HG02610 (cell line): ENCODE measurements around the gene C20orf202.
"Not testable (repeated sequence)": the region's sequence is repeated elsewhere in the genome, so short reads cannot be mapped to it uniquely, and the experiment has no call there.

Source experiments
- ATAC-seq: cut with Tn5 transposase; IDR thresholded peaks from one replicate; pipeline ENCODE4 v1.9.1; 2021; ENCODE audit warnings: mild to moderate bottlenecking, moderate library complexity; ENCODE audit not compliant: unreplicated experiment

The C20orf202 gene

DNA sequence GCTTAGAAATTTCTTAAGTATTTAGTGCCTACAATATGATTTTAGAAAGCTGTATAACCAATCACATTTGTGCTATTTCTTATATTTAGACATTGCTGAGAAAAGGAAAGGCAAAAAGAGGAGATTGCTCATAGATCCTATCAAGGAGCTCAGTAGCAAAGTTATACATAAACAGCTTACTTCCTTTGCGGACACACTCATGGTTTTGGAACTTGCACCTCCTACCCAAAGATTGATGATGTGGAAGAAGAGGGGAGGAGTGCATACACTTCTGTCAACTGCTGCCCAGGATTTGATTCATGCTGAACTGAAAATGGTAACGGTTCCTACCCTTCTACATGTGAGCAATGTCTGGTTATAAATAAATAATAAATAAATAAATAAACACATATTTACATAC, 39.3 kb downstream of the C20orf202 start:
- ATAC-seq: no peak

DNA sequence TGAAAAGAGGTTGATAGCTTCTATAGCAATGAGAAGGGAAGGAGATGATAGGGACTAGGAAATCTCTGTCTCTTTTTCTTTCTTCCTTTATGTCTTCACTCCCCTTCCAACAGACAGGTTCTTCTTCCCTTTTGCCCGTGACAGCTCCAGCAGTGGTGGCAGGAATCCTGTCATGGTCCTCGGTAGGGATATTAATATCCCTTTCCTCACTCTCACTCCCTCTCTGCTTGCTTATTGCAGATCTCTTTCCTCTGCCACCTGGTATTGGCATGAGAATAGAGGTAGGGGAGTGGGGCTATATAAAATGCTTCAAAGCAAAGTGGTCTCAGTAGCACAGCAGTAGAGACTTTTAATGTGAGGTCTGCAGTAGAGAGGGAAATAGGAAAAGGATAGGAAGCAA, 42.3 kb downstream of the C20orf202 start:
- no peak for ATAC-seq

DNA sequence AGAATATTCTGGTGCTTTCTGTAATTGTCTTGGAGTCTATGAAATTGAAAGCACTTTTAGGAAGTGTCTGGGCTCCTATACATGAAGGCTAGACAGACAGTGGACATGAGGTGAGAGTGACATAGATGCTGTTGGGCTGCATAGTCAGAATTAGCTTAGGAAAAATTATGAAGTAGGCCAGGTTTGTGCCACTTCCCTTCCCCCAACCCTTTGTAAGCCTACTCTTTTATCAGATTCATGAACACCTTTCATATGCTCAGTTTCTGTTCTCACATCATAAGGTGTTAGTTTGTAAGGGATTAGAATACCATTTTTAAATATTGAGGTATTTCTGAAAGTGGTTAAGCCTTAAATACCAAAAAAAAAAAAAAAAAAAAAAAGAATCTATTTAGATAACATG, 44.4 kb downstream of the C20orf202 start:
- no peak for ATAC-seq

DNA sequence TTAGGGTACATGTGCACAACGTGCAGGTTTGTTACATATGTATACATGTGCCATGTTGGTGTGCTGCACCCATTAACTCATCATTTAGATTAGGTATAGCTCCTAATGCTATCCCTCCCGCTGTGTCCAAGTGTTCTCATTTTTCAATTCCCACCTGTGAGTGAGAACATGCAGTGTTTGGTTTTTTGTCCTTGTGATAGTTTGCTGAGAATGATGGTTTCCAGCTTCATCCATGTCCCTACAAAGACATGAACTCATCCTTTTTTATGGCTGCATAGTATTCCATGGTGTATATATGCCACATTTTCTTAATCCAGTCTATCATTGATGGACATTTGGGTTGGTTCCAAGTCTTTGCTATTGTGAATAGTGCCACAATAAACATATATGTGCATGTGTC, 47.0 kb downstream of the C20orf202 start:
- not testable (repeated sequence) for ATAC-seq

DNA sequence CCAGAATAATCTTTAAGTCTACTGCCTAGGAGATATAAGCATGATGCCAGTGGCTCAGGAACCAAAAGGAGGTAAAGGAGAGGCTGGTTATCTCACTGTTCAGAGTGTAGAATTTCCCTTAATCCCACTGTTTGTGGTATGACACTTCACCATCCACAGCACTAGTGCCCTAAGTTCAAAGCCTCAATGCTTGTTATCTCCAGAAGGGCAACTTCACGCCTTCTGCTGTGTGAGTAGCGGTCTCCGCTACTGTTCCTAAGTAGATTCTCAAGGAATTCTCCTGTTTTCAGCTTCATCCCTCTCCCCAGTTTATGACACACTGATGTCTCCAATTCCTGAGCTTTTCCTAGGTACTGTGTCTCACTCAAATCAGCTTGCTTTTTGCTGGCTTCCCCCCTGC, 49.2 kb downstream of the C20orf202 start:
- ATAC-seq: no peak

DNA sequence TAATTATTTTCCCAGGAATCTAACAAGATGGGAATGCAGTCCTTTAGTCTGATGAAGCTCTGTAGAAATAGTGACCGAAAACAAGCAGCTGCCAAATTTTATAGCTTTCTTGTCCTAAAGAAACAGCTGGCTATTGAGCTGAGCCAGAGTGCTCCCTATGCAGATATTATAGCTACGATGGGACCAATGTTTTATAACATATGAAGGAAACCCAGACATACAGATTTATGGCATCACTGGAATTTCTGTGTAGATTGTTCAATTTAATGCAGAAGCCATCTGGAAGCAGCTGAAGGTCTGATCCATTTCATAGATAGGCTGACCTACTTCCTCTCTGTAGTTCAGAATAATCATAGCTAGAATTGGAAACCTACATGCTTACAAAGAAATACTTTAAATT, 51.0 kb downstream of the C20orf202 start:
- ATAC-seq: no peak

DNA sequence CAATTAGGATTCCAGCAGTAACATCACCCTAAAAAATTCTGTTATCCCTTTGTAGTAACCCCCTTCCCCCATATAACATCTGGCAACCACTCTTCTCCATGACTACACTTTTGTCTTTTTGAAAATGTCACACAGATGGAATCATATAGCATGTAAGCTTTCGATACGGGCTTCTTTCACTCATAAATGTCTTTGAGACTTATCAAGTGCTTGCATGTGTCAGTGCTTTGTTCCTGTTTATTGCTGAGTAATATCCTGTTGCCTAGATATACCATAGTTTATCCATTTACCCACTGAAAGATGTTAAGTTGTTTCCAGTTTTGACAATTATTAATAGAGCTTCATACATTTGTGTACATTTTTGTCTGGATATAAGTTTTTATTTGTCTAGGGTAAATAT, 52.4 kb downstream of the C20orf202 start:
- ATAC-seq: no peak
